Upper lobe of left lung (tissue), 4 donors: Measurements from ENCODE around the gene SPG7.

Experiments used
- EP300 ChIP-seq, 4 donors: sonication (generic); formaldehyde crosslinking; IDR thresholded peaks; one replicate each; pipeline ENCODE4 v1.5.1; 2017; ENCODE audit warnings: antibody characterized with exemption in 4 of 4, control low read depth in 2 of 4
- POLR2A ChIP-seq, 4 donors: fragments of 450-650 bp; IDR thresholded peaks; one replicate each; pipeline ENCODE4 v1.5.1; 2016 to 2017; ENCODE audit warnings: antibody characterized with exemption in 4 of 4, mild to moderate bottlenecking in 2 of 4
- POLR2AphosphoS5 ChIP-seq, 2 donors: sonication (generic); formaldehyde crosslinking; IDR thresholded peaks; one replicate each; pipeline ENCODE4 v1.5.1; 2017; ENCODE audit warnings: antibody characterized with exemption in 2 of 2
- TF ChIP-seq, protein P1 (sequence below), 6 experiments: fragments of 450-650 bp in 4 of 6; fragments of 200-600 bp in 2 of 6; sonication (generic) in 2 of 6; IDR thresholded peaks; one replicate each; pipeline ENCODE4 v1.5.1; 2016 to 2019; ENCODE audit warnings: antibody characterized with exemption in 6 of 6

DNA sequence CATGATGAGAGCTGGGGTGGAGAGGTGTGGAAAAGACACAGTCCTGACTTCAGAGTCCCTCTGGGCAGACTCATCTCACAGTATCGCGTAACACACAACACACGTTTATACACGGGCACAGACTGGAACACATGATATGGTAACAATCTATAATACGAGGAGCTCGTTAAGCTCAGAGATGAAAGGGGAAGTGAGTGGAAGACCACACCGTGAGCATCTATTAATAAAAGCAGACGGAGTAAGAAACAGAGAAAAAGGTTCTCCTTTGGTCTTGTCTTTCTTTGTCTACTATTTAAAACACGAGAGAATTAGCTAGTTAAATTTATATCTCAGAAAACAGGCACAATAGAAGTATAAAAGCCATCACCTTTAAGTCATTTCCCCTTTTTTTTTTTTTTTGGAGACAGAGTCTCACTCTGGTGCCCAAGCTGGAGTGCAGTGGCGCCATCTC lies 31.4 kb upstream of the SPG7 start:
- TF ChIP-seq POLR2AphosphoS5 (IDR thresholded peaks at IDR 0.05) (no peak), EP300 (IDR thresholded peaks at IDR 0.05) (no peak), POLR2A (IDR thresholded peaks at IDR 0.05) (no peak)
- TF ChIP-seq, protein P1, sequence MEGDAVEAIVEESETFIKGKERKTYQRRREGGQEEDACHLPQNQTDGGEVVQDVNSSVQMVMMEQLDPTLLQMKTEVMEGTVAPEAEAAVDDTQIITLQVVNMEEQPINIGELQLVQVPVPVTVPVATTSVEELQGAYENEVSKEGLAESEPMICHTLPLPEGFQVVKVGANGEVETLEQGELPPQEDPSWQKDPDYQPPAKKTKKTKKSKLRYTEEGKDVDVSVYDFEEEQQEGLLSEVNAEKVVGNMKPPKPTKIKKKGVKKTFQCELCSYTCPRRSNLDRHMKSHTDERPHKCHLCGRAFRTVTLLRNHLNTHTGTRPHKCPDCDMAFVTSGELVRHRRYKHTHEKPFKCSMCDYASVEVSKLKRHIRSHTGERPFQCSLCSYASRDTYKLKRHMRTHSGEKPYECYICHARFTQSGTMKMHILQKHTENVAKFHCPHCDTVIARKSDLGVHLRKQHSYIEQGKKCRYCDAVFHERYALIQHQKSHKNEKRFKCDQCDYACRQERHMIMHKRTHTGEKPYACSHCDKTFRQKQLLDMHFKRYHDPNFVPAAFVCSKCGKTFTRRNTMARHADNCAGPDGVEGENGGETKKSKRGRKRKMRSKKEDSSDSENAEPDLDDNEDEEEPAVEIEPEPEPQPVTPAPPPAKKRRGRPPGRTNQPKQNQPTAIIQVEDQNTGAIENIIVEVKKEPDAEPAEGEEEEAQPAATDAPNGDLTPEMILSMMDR (IDR thresholded peaks at IDR 0.05), result no peak
